Measurements from ENCODE around the gene GNE. TPM values are rescaled to one million over a fixed set of nuclear protein-coding genes. Genes with fewer than 3 reads are reported as not detected.
A peak's percentile ranks its signal among the peaks of the same experiment; 100 is the strongest.
"Not testable (repeated sequence)": the region's sequence is repeated elsewhere in the genome, so short reads cannot be mapped to it uniquely, and the experiment has no call there.

GNE gene, protein sequence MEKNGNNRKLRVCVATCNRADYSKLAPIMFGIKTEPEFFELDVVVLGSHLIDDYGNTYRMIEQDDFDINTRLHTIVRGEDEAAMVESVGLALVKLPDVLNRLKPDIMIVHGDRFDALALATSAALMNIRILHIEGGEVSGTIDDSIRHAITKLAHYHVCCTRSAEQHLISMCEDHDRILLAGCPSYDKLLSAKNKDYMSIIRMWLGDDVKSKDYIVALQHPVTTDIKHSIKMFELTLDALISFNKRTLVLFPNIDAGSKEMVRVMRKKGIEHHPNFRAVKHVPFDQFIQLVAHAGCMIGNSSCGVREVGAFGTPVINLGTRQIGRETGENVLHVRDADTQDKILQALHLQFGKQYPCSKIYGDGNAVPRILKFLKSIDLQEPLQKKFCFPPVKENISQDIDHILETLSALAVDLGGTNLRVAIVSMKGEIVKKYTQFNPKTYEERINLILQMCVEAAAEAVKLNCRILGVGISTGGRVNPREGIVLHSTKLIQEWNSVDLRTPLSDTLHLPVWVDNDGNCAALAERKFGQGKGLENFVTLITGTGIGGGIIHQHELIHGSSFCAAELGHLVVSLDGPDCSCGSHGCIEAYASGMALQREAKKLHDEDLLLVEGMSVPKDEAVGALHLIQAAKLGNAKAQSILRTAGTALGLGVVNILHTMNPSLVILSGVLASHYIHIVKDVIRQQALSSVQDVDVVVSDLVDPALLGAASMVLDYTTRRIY
- total RNA-seq: 27.7 and 28.5 TPM in 2 replicates

DNA sequence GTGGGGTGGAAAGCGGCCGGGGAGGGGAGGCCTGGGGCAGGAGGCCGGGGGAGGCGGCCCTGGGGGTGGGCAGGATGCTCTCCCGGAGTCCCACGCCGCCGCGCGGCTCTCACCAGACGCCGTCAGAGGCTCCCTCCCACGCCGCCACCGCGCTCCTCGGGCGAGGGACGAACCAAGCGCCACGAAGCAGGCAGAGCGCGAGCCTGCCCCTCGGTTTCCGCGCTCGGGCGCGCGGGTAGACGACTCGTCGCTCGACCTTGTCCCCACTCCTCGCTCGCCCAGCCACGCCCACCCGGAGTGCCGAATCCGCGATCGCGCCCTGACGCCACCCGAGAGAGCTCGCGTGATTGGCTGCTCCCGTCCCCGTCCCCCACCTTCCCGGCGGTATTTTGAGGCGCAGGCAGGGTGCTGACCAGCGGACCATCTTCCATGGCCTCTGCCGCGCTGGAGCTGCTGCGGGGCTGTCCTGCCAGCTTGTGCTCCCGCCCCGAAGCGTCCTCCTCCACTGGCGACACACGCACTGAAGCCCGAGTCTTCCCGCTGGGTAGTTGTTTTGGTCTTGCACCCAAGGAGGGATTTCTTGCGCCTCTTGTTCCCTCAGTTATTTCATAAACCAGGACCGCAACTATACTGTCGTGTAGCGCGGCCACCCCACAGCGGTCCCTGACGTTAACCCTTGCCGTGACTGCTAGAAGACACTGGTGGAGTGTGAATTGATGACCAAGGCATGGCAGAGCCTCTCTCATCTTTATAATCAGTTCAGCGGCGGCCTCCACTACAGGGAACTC is at the start of gene GNE:
GNE (minus strand) TSS at position 241 of the 788 bp plus-strand sequence. CDS start 9,093 bp downstream, outside the sequence.
- Mint-ChIP-seq H3K27ac (peak within 1 kb of the TSS; percentile 84), H3K9me3 (no peaks in the 10 kb centered on the region), H3K4me3 (ENCODE audit: low read depth) (peak within 1 kb of the TSS; percentile 86), H3K4me1 (ENCODE audit: low read depth) (peaks cover 7% of the 10 kb centered on the region), H3K27me3 (ENCODE audit: low read depth) (no peaks in the 10 kb centered on the region), H3K36me3 (ENCODE audit: low read depth) (peaks cover 7% of the 10 kb centered on the region)
- intact Hi-C loops (cut with micrococcal nuclease): loop anchor here (1.0 to 5.0 kb wide), 4 partner anchors 41 to 229 kb away; partner anchors contain the start of genes CLTA and RNF38
- DNase-seq (ENCODE audit: low spot score): peak; percentile 97

DNA sequence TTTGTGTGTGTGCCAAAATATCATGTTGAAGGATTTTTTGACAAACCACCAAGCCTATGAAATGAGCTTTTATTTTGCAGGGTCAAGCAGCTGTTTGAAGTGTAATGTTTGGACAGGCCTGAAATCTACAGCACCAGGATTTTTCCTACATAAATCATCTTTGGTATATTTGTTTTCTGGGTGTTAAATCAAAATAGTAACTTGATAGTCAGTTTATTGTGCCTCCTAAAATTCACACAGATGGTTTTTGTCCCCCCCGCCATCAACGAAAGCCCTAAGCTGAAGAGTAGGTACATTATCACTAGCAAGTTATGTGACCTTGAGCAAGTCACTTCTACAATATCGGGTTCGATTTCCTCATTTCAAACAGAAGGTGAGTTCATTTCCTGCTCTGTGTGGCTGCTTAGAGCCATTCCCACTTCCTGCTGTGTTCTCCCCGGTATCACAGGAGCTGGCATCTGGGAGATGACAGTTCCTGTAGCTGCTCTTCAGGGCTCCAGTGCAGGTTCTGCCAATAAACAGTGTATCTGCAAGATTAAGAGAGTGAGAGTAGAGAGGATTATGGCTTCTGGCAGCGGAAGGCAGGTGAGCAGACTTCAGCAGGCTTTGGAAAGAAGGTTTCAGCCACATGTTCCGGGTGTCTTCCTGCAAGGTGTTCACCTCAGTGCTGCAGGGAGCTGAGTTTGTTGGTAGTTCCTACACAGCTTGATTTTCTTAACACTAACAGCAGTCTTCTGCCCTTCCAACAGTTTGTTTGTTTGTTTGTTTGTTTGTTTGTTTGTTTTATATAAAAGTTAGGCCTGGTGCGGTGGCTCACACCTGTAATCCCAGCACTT is 48.4 kb upstream of the GNE start:
- H3K27ac Mint-ChIP-seq: peak overlapping the region; percentile 29
- H3K4me1 Mint-ChIP-seq (ENCODE audit: low read depth): peaks cover 5% of the 10 kb centered on the region
- no peak overlapping the region for H3K4me3 Mint-ChIP-seq (ENCODE audit: low read depth)
- DNase-seq (ENCODE audit: low spot score): no peak
- H3K9me3 Mint-ChIP-seq: no peaks in the 10 kb centered on the region
- H3K27me3 Mint-ChIP-seq (ENCODE audit: low read depth): no peaks in the 10 kb centered on the region
- H3K36me3 Mint-ChIP-seq (ENCODE audit: low read depth): no peaks in the 10 kb centered on the region
- intact Hi-C loops (cut with micrococcal nuclease): no loop called here

DNA sequence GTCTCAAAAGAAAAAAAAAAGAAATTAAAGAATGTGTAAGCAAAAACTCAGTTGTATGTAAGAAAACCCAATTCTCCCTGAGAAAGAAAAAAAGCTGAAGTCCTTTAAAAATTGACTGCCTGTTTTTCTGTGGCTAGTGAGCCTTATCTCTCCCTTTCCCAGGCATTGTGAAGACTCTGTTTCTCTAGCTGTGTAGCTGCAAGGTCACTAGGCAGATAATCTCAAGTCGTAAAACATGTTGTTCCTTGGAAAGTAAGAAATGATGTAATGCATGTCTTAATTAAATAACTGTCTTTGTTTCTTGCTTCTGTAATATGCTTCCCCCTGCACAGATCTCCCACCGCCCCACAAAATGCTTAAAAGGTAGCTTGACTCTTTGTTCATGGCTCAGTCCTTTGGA is 46.1 kb upstream of the GNE start:
- intact Hi-C loops (cut with micrococcal nuclease); H3K4me1 Mint-ChIP-seq (ENCODE audit: low read depth); H3K27ac Mint-ChIP-seq; H3K27me3 Mint-ChIP-seq (ENCODE audit: low read depth); H3K4me3 Mint-ChIP-seq (ENCODE audit: low read depth); DNase-seq (ENCODE audit: low spot score); H3K36me3 Mint-ChIP-seq (ENCODE audit: low read depth); H3K9me3 Mint-ChIP-seq: not testable (repeated sequence)

DNA sequence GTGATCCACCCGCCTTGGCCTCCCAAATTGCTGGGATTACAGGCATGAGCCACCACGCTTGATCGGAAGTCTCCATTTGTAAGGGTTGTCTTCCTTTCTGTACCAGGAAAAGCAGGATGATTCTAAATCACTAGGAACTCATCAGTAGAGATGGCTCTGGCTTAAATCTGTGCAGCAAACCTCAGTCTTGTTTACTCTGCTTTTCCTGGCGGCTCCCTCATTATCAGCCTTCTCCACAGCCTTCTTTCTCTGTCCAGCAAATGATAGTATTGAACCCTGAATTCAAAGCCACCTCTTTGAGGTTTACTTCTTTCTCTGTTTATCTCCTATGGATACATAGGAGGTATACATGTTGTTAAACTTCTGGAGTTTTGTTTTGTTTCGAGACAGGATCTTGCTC is 43.0 kb upstream of the GNE start:
- intact Hi-C loops (cut with micrococcal nuclease): no loop called here
- Mint-ChIP-seq H3K36me3 (ENCODE audit: low read depth) (no peaks in the 10 kb centered on the region), H3K4me3 (ENCODE audit: low read depth) (no peak overlapping the region), H3K27ac (no peak overlapping the region), H3K4me1 (ENCODE audit: low read depth) (no peaks in the 10 kb centered on the region), H3K27me3 (ENCODE audit: low read depth) (no peaks in the 10 kb centered on the region), H3K9me3 (no peaks in the 10 kb centered on the region)
- no peak for DNase-seq (ENCODE audit: low spot score)

- intact Hi-C loops (cut with micrococcal nuclease): no loop called here
- no peak overlapping the region for H3K4me3 Mint-ChIP-seq (ENCODE audit: low read depth)
- H3K27ac Mint-ChIP-seq: no peak overlapping the region
- H3K27me3 Mint-ChIP-seq (ENCODE audit: low read depth): no peaks in the 10 kb centered on the region
- H3K9me3 Mint-ChIP-seq: no peaks in the 10 kb centered on the region
- H3K36me3 Mint-ChIP-seq (ENCODE audit: low read depth): no peaks in the 10 kb centered on the region
- H3K4me1 Mint-ChIP-seq (ENCODE audit: low read depth): no peaks in the 10 kb centered on the region
- no peak for DNase-seq (ENCODE audit: low spot score)
Observed at GRCh38 chr9:36298566-36298965, 40.3 kb upstream of the GNE start.

DNA sequence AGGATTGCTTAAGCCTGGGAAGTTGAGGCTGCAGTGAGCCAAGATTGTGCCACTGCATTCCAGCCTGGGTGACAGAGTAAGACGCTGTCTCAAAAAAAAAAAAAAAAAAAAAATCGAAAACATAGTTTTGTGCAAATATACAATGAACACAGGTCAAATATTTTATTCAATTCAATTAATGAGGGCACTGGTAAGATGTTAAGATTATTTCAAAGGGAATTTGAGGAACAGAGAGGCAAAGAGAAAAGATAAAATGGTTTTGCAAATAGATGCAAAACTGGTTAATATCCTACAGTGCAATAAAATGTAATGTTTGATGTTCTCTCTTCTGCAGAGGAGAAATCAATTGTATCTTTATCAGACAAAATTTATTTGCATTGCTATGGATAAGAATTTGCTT is 39.5 kb upstream of the GNE start:
- Mint-ChIP-seq H3K4me3 (ENCODE audit: low read depth) (no peak overlapping the region), H3K36me3 (ENCODE audit: low read depth) (no peaks in the 10 kb centered on the region), H3K4me1 (ENCODE audit: low read depth) (no peaks in the 10 kb centered on the region), H3K27me3 (ENCODE audit: low read depth) (no peaks in the 10 kb centered on the region), H3K9me3 (no peaks in the 10 kb centered on the region), H3K27ac (no peak overlapping the region)
- intact Hi-C loops (cut with micrococcal nuclease): no loop called here
- no peak for DNase-seq (ENCODE audit: low spot score)

GRCh38 chr9:36294996-36295395 is 36.7 kb upstream of the GNE start:
- H3K9me3 Mint-ChIP-seq; H3K27me3 Mint-ChIP-seq (ENCODE audit: low read depth); H3K36me3 Mint-ChIP-seq (ENCODE audit: low read depth); DNase-seq (ENCODE audit: low spot score); H3K4me3 Mint-ChIP-seq (ENCODE audit: low read depth); H3K4me1 Mint-ChIP-seq (ENCODE audit: low read depth); intact Hi-C loops (cut with micrococcal nuclease); H3K27ac Mint-ChIP-seq: not testable (repeated sequence)

GRCh38 chr9:36293918-36294317 is 35.7 kb upstream of the GNE start:
- no peaks in the 10 kb centered on the region for H3K36me3 Mint-ChIP-seq (ENCODE audit: low read depth)
- DNase-seq (ENCODE audit: low spot score): no peak
- H3K9me3 Mint-ChIP-seq: no peaks in the 10 kb centered on the region
- H3K4me1 Mint-ChIP-seq (ENCODE audit: low read depth): no peaks in the 10 kb centered on the region
- no peak overlapping the region for H3K27ac Mint-ChIP-seq
- no peak overlapping the region for H3K4me3 Mint-ChIP-seq (ENCODE audit: low read depth)
- H3K27me3 Mint-ChIP-seq (ENCODE audit: low read depth): no peaks in the 10 kb centered on the region
- intact Hi-C loops (cut with micrococcal nuclease): no loop called here

DNA sequence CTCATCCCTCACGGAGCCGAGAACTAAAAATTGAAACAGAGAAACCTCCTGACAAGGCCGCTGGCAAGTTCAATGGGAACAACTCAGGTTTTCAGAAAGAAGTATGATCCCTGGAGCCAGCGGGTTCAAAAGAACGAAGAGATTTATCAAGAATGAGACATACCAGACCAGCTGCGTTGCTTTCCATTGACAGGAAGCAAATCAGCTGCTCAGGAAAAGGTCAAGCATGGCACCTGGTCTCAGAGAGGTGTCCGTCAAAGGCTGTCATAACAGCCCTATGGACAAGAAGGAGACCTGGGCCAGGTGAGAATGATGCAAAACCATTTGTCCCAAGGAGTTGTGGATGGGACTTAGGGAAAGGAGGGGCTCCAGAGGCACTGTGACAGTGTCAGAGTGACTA is 34.9 kb upstream of the GNE start:
- no peaks in the 10 kb centered on the region for H3K4me1 Mint-ChIP-seq (ENCODE audit: low read depth)
- no peaks in the 10 kb centered on the region for H3K27me3 Mint-ChIP-seq (ENCODE audit: low read depth)
- H3K9me3 Mint-ChIP-seq: no peaks in the 10 kb centered on the region
- H3K4me3 Mint-ChIP-seq (ENCODE audit: low read depth): no peak overlapping the region
- H3K36me3 Mint-ChIP-seq (ENCODE audit: low read depth): no peaks in the 10 kb centered on the region
- no peak overlapping the region for H3K27ac Mint-ChIP-seq
- no peak for DNase-seq (ENCODE audit: low spot score)
- intact Hi-C loops (cut with micrococcal nuclease): no loop called here

- no peak for DNase-seq (ENCODE audit: low spot score)
- no peak overlapping the region for H3K4me3 Mint-ChIP-seq (ENCODE audit: low read depth)
- no peaks in the 10 kb centered on the region for H3K27me3 Mint-ChIP-seq (ENCODE audit: low read depth)
- no peak overlapping the region for H3K27ac Mint-ChIP-seq
- H3K9me3 Mint-ChIP-seq: no peaks in the 10 kb centered on the region
- H3K36me3 Mint-ChIP-seq (ENCODE audit: low read depth): no peaks in the 10 kb centered on the region
- H3K4me1 Mint-ChIP-seq (ENCODE audit: low read depth): no peaks in the 10 kb centered on the region
- intact Hi-C loops (cut with micrococcal nuclease): no loop called here
Observed at GRCh38 chr9:36292641-36293040, 34.4 kb upstream of the GNE start.

- no peaks in the 10 kb centered on the region for H3K9me3 Mint-ChIP-seq
- intact Hi-C loops (cut with micrococcal nuclease): no loop called here
- H3K36me3 Mint-ChIP-seq (ENCODE audit: low read depth): no peaks in the 10 kb centered on the region
- no peak overlapping the region for H3K27ac Mint-ChIP-seq
- H3K4me1 Mint-ChIP-seq (ENCODE audit: low read depth): no peaks in the 10 kb centered on the region
- no peak for DNase-seq (ENCODE audit: low spot score)
- no peaks in the 10 kb centered on the region for H3K27me3 Mint-ChIP-seq (ENCODE audit: low read depth)
- no peak overlapping the region for H3K4me3 Mint-ChIP-seq (ENCODE audit: low read depth)
Observed at GRCh38 chr9:36290996-36291395, 32.7 kb upstream of the GNE start.

DNA sequence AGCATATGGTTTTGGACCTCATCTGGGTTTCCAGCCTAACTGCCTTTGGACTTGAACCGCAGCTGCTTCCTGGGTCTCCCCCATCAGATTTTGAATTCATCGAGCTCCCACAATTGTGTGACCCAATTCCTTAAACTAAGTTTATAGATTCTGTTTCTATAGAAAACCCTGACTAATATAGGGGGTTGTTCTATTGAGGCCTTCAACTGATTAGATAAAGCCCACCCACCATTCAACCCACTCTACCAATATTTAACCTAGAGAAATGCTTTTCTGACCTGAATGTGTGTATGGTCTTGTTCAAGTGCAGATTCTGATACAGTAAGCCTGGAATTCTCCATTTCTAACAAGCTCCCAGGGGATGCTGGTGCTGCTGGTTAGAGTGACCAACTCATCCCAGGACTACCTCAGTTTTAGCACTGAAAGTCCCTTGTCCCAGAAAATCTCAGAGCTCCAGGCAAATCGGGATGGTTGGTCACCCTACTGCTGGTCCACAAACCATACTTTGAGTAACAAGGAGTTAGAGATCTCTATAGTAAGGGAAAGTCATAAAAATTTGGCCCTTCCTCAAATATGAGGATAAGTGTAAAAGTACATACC is 31.7 kb upstream of the GNE start:
- H3K4me3 Mint-ChIP-seq (ENCODE audit: low read depth): no peak overlapping the region
- no peak for DNase-seq (ENCODE audit: low spot score)
- intact Hi-C loops (cut with micrococcal nuclease): no loop called here
- H3K27ac Mint-ChIP-seq: no peak overlapping the region
- no peaks in the 10 kb centered on the region for H3K36me3 Mint-ChIP-seq (ENCODE audit: low read depth)
- no peaks in the 10 kb centered on the region for H3K9me3 Mint-ChIP-seq
- no peaks in the 10 kb centered on the region for H3K4me1 Mint-ChIP-seq (ENCODE audit: low read depth)
- H3K27me3 Mint-ChIP-seq (ENCODE audit: low read depth): no peaks in the 10 kb centered on the region
